ENCODE measurements around the gene ATP5MC3. TPM values are rescaled to one million over a fixed set of nuclear protein-coding genes. Genes with fewer than 3 reads are reported as not detected.

Gene ATP5MC3
- total RNA-seq, 4 donors from 2014 or later: 123 to 141 (median 133) TPM

DNA sequence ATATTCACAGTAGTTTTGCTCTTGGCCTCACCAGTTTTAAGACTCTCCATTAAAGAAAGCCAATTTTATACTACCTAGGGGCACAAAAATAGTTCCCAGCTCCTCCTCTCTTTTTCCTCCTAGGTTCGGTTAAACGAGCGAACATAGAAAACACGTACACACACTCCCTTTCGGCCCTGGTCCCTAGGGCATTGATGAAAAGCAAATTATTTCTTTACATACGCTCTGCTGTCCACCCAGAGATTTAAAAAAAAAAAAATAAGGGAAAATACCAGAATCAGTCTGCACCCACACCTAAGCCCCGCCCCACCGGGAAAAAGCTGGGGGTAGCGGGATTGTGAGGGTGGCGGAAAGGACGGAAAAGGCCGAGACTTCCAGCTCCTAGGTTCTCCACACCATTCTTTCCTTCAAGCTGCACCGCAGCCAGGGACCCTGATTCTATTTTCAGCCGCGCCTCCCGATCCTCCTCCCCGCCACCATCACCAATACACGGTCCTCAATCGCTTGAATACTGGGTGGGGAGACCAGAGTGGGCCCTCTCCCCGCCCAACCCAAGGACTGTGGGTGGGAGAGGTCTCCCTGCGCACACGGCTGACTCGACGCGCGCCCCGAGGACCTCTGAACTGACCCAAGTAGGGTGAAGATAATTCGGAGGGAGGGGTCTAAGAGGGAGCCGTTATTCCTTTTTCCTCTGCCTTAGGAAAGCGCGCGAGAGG is 14.3 kb downstream of the ATP5MC3 start:
- DNase-seq (ENCODE audit: extremely low spot score): no peak
- WGBS: under 1% methylated on average over 25 of the region's 32 CpGs
- Histone ChIP-seq H3K27me3 (no peaks in the 10 kb centered on the region), H3K4me3 (peak overlapping the region; percentile 92 to 99 (median 94)), H3K36me3 (peaks cover 0 to 3% (median under 1%) of the 10 kb centered on the region in 4 donors), H3K27ac (replicated peaks in 1 of 4) (peak overlapping the region; percentile 94 to 99 (median 96)), H3K9me3 (no peaks in the 10 kb centered on the region), H3K4me1 (peaks cover 13 to 31% (median 27%) of the 10 kb centered on the region in 4 donors)
- TF ChIP-seq POLR2AphosphoS5 (IDR thresholded peaks at IDR 0.05) (no peak), POLR2A (IDR thresholded peaks at IDR 0.05; ENCODE audit: low read depth) (no peak)
- TF ChIP-seq, protein P1, sequence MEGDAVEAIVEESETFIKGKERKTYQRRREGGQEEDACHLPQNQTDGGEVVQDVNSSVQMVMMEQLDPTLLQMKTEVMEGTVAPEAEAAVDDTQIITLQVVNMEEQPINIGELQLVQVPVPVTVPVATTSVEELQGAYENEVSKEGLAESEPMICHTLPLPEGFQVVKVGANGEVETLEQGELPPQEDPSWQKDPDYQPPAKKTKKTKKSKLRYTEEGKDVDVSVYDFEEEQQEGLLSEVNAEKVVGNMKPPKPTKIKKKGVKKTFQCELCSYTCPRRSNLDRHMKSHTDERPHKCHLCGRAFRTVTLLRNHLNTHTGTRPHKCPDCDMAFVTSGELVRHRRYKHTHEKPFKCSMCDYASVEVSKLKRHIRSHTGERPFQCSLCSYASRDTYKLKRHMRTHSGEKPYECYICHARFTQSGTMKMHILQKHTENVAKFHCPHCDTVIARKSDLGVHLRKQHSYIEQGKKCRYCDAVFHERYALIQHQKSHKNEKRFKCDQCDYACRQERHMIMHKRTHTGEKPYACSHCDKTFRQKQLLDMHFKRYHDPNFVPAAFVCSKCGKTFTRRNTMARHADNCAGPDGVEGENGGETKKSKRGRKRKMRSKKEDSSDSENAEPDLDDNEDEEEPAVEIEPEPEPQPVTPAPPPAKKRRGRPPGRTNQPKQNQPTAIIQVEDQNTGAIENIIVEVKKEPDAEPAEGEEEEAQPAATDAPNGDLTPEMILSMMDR (IDR thresholded peaks at IDR 0.05): no peak
- intact Hi-C loops (cut with DNase I): no loop called here

DNA sequence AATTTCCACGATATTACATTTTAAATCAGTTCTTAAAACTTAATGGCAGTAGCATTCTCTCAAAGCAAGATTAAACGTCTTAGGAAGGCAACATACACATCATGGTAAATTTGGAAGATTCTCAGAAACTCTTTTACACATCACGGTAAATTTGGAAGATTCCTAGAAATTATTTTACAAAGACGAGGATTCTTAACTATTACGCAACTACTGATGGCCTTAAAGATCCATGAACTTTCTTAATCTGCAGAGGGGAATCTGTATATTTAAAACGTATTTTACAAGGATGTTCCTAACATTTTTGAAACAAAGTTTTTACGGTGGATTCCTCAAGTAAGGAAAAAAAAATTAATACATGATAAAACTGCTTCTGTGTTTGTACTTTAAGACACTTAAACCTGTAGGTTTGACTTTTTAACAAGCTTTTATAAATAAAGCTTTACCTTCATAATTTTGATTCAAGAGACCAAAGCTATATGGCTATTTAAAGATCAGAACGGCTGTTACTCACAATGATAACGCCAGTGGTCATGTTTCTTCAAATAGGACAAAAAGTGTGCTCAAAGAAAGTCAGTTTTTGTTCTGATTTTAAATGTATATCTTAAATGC is 15.2 kb downstream of the ATP5MC3 start:
- Histone ChIP-seq H3K9me3 (no peaks in the 10 kb centered on the region), H3K36me3 (no peaks in the 10 kb centered on the region), H3K27ac (replicated peaks in 1 of 4) (peak overlapping the region in 2 of 4 donors; percentile 97 to 99), H3K4me3 (peak overlapping the region; percentile 92 to 99 (median 94)), H3K4me1 (peaks cover 13 to 34% (median 32%) of the 10 kb centered on the region in 4 donors), H3K27me3 (no peaks in the 10 kb centered on the region)
- no peak for TF ChIP-seq POLR2AphosphoS5 (IDR thresholded peaks at IDR 0.05)
- TF ChIP-seq, protein P1 (IDR thresholded peaks at IDR 0.05): no peak
- no peak for TF ChIP-seq EP300 (IDR thresholded peaks at IDR 0.05)
- no peak for TF ChIP-seq POLR2A (IDR thresholded peaks at IDR 0.05; ENCODE audit: low read depth)
- WGBS: 48% methylated on average over 9 of the region's 9 CpGs
- no peak for DNase-seq (ENCODE audit: extremely low spot score)
- intact Hi-C loops (cut with DNase I): no loop called here

DNA sequence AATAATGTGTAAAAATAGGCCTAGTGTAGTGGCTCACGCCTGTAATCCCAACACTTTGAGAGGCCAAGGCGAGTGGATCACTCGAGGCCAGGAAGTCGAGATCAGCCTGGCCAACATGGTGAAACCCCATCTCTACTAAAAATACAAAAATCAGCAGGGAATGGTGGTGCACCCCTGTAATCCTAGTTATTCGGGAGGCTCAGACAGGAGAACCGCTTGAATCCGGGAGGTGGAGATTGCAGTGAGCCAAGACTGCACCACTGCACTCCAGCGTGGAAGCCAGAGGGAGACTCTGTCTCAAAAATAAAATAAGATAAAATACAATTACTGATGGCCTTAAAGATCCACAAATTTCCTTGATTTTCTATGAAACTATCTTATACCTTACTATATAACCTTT is 17.3 kb downstream of the ATP5MC3 start:
- H3K27ac ChIP-seq (replicated peaks in 1 of 4): no peak overlapping the region
- WGBS: 96% methylated on average over 8 of the region's 8 CpGs
- no peaks in the 10 kb centered on the region for H3K36me3 ChIP-seq
- H3K4me3 ChIP-seq: no peak overlapping the region
- no peak for DNase-seq (ENCODE audit: extremely low spot score)
- H3K4me1 ChIP-seq: peaks cover 11 to 37% (median 31%) of the 10 kb centered on the region in 4 donors
- intact Hi-C loops (cut with DNase I): no loop called here
- no peaks in the 10 kb centered on the region for H3K27me3 ChIP-seq
- no peaks in the 10 kb centered on the region for H3K9me3 ChIP-seq
- no peak for TF ChIP-seq POLR2A (IDR thresholded peaks at IDR 0.05; ENCODE audit: low read depth)
- TF ChIP-seq EP300 (IDR thresholded peaks at IDR 0.05): no peak
- TF ChIP-seq, protein P1 (IDR thresholded peaks at IDR 0.05): no peak
- no peak for TF ChIP-seq POLR2AphosphoS5 (IDR thresholded peaks at IDR 0.05)

DNA sequence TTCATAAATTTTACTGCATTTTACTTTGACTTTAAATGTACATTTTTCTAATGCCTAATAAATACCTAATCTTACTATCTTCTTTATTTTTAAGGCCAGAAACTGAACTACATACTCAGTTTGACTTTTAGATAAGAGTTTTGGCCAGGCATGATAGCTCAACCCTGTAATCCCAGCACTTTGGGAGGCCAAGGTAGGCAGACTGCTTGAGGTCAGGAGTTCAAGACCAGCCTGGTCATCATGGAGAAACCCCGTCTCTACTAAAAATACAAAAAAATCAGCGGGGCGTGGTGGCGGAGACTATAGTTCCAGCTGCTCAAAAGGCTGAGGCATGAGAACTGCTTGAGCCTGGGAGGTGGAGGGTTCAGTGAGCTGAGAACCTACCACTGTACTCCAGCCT is 22.6 kb downstream of the ATP5MC3 start:
- DNase-seq (ENCODE audit: extremely low spot score): no peak
- H3K4me3 ChIP-seq: no peak overlapping the region
- peaks cover 9 to 25% (median 14%) of the 10 kb centered on the region in 4 donors for H3K4me1 ChIP-seq
- TF ChIP-seq EP300 (IDR thresholded peaks at IDR 0.05): no peak
- intact Hi-C loops (cut with DNase I): no loop called here
- H3K36me3 ChIP-seq: no peaks in the 10 kb centered on the region
- H3K9me3 ChIP-seq: no peaks in the 10 kb centered on the region
- no peak overlapping the region for H3K27ac ChIP-seq (replicated peaks in 1 of 4)
- 92% methylated on average over 4 of the region's 4 CpGs for WGBS
- H3K27me3 ChIP-seq: no peaks in the 10 kb centered on the region

DNA sequence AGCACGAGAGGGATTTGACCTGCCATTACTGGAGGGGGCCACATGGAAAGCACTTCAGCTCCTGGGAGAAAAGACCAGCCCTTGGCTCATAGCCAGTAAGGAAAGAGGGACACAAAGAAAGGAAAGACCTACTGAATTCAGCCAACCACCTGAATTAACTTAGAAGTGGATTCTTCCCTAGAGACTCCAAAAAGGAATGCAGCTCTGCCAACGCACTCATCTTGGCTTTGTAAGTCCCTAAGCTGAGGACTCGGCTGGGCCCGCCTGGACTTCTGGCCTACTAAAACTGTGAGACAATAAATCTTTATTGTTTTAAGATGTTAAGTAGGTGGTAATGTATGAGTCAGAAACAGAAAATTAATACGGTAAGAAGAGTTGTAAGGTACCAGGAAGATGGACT is 25.0 kb downstream of the ATP5MC3 start:
- TF ChIP-seq POLR2A (IDR thresholded peaks at IDR 0.05; ENCODE audit: low read depth): no peak
- no peak for TF ChIP-seq POLR2AphosphoS5 (IDR thresholded peaks at IDR 0.05)
- TF ChIP-seq, protein P1 (IDR thresholded peaks at IDR 0.05): no peak
- no peak for TF ChIP-seq EP300 (IDR thresholded peaks at IDR 0.05)
- Histone ChIP-seq H3K4me1 (peaks cover 12 to 40% (median 30%) of the 10 kb centered on the region in 4 donors), H3K9me3 (no peaks in the 10 kb centered on the region), H3K4me3 (no peak overlapping the region), H3K27ac (replicated peaks in 1 of 4) (no peak overlapping the region), H3K27me3 (no peaks in the 10 kb centered on the region), H3K36me3 (no peaks in the 10 kb centered on the region)
- no peak for DNase-seq (ENCODE audit: extremely low spot score)
- intact Hi-C loops (cut with DNase I): no loop called here
- 87% methylated on average over 5 of the region's 5 CpGs for WGBS
